HG03060 (cell line): Measurements from ENCODE around the gene SLC37A2.
"Not testable (repeated sequence)": the region's sequence is repeated elsewhere in the genome, so short reads cannot be mapped to it uniquely, and the experiment has no call there.

Experiments
- ATAC-seq: cut with Tn5 transposase; IDR thresholded peaks from one replicate; pipeline ENCODE4 v1.9.1; 2021; ENCODE audit warnings: low read depth, moderate number of reproducible peaks; ENCODE audit not compliant: unreplicated experiment

Gene SLC37A2

GRCh38 chr11:125062931-125063428 lies at the start of gene SLC37A2:
Gene SLC37A2, plus strand, starts transcription at chr11:125063305. Its CDS starts 63 bp downstream, at chr11:125063368.
- ATAC-seq = peak; percentile 82

DNA sequence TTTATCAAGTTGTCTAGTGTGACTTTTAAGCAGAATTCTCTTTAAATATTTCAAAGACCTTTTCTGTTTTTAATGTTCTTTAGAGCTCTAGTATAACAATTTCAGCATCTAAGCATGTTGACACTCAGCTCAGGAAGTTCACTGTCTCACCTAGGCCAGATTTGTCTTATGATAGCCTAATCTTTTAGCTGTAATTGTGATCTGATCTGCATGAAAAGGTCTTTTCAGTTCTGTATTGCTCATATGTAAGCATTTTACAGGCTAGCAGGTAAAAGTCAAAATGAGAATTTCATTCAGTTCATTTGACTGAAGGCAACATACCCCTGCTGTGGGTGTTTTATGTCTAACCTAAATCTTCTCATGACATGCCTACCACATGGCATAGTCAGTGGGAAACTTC lies 46.7 kb upstream of the SLC37A2 start:
- no peak for ATAC-seq

- no peak for ATAC-seq
Observed at GRCh38 chr11:125020342-125020741, 42.8 kb upstream of the SLC37A2 start.

GRCh38 chr11:125022551-125022950 lies 40.6 kb upstream of the SLC37A2 start:
- no peak for ATAC-seq

- no peak for ATAC-seq
Observed at GRCh38 chr11:125025968-125026367, 37.1 kb upstream of the SLC37A2 start.

GRCh38 chr11:125029431-125029830 lies 33.7 kb upstream of the SLC37A2 start:
- not testable (repeated sequence) for ATAC-seq

DNA sequence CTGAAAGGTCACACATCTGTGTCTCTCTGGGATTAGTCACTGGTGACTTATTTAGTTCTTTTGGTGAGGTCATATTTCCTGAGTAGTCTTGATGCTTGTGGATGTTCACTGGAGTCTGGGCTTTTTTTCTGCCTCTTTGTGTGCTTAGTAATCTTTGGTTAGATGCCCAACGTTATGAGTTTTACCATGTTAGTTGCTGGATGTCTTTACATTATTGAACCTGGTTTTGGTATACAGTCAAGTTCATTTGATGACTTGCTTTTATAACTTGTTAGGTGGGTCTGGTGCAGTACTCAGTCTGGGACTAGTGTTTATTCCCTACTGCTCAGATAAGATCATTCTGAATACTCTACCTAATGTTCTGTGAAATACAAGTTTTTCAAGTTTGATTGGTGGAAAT lies 26.2 kb upstream of the SLC37A2 start:
- ATAC-seq = no peak

DNA sequence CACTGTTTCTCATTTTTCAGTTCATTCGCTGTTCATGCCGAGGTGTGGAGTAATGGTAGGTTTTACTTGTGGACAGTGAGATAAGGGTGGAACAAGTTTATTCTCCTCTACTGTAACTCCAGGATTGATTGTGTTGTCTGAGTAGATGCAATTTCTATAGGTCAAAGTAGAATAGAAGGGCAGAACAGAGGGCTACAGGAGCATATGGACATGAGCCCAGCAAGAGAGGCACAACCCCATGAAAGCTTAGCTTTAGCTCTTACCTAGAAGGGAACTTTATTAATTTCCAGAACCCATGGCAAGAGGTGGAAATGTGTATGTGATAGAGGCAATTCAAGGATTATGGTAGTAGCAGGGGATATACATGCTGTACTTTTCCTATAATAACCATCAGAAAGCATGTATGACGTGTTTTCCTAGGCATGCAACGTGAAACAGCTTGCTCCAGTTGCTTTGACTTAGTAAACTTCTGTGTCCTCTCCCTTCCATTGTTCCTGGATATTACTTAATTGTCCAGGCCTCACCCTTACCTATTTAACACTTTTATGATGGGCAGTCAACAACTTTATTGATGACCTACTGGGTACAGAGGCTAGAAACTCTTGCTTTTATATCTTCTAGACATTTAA lies 13.8 kb upstream of the SLC37A2 start:
- no peak for ATAC-seq

- ATAC-seq = no peak
Observed at GRCh38 chr11:125052047-125052446, 11.1 kb upstream of the SLC37A2 start.

DNA sequence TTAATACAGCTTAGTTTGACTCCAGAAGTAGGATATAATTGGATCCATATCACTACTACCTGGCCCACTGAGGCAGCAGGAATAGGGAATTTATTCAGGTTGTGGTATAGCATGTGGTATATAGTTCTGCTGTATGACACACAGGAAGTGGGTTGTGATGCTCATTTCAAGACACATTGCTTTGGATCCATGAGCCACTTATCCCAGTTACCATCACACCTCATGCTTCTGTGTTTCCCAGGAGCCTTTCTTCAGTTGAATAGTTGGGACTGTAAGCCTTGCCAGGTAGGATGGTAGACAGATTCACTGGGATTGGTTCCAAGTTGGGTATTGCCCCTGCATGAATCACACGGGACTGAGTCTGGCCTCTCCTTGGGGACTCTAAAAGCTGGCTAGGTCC lies 9.9 kb upstream of the SLC37A2 start:
- ATAC-seq = no peak

- ATAC-seq = no peak
Observed at GRCh38 chr11:125055107-125055715, 7.9 kb upstream of the SLC37A2 start.

DNA sequence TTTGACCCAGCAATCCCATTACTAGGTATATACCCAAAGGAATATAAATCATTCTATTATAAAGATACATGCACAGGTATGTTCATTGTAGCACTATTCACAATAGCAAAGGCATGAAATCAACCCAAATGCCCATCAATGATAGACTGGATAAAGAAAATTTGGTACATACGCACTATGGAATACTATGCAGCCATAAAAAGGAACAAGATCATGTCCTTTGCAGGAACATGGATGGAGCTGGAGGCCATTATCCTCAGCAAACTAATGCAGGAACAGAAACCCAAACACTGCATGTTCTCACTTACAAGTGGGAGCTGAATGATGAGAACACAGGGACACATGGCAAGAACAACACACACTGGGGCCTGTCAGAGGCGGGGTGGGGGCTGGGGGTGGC lies 7.0 kb upstream of the SLC37A2 start:
- not testable (repeated sequence) for ATAC-seq

GRCh38 chr11:125056931-125057692 lies 6.0 kb upstream of the SLC37A2 start:
- ATAC-seq = no peak

DNA sequence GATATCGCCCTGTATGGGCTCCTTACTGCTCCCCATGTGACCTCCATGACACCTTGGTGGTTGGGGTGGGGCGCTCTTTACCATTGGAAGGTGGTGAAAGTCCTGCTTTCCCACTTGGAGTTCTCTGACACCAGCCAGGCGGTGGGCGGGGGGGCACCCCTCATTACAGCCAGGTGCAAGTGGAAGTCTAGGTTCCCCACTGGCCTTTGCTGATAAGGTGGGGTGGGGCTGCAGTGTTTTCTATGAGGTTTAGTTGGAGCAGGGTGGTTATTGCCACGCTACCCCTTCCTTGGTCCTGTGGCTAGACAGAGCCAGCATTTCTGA lies 5.5 kb upstream of the SLC37A2 start:
- no peak for ATAC-seq

- ATAC-seq = no peak
Observed at GRCh38 chr11:125061281-125061680, 1.8 kb upstream of the SLC37A2 start.

DNA sequence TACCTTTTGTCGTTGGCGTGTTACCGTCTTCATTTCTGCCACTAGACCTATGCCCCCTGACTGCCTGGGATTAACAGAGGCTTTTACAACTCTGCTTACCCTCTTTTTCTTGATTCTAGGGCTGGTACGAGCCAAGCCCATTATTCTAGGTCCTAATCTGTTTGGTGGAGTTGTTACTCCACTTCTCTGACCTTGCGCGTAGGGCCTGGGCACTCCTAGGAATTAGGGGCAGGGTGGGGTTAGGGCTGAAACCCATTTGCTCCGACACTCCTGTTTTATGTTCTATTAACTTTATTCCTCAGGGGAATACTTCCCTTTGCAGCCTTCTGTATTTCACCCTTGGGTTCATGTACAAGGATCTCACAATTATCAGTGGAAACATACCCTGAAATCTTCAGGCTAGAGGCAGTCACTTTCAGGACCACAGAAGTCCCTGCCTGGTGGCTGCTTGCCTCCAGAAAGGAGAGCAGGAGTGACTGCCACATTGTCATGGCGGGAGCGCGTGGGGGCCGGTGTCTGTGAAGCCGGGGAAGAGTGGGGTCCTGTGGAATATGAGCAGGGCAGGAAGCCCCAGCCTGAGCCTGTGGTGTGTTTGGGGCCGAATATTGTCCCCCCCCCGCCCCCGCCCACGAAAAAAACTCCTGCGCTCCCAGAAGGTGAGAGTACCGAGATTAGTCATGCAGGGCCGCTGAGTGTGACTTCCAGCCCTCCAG lies 731 bp upstream of the SLC37A2 start:
- ATAC-seq = no peak

- no peak for ATAC-seq
Observed at GRCh38 chr11:125063429-125064043, 431 bp downstream of the SLC37A2 start.

DNA sequence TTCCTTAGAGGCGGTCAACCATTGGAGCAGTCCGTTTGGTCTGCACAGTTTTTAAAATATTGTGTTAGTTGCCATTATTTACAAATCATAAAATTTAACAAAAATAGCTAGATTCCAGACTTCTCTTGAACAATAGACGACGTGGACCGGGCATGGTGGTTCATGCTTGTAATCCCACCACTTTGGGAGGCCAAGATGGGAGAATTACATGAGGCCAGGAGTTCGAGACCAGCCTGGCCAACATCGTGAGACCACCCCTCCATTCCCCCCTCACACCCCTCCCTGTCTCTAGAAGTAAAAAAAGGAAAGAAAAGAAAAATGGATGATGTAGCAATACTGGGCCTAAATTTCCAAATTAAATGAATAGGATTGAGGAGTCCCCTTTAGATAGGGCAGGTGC lies 965 bp downstream of the SLC37A2 start:
- ATAC-seq = no peak

GRCh38 chr11:125068368-125068767 lies 5.3 kb downstream of the SLC37A2 start:
- ATAC-seq = no peak

DNA sequence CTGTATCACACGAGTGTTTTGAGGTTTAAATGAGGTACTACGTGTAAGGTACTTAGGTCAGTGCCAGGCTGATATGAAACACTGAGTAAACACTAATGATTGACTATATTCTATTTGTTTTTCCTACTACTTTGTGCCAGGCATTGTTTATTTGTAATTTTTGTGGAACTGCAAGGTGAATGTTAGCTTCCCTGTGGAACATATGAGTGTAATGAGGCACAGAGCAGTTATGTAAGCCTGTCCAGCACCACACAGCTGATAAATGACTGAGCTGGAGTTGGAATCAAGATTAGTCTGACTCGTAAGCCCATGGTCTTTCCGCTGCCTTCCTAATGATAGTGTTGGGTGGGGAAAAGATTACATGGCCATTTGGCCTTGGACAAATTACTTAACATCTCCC lies 5.9 kb downstream of the SLC37A2 start:
- no peak for ATAC-seq

- ATAC-seq = no peak
Observed at GRCh38 chr11:125069796-125070195, 6.7 kb downstream of the SLC37A2 start.
